Transverse colon (tissue), 3 donors: ENCODE results near the gene UBA52.

Experiments used
- POLR2A ChIP-seq: fragments of 450-650 bp; IDR thresholded peaks from one replicate; pipeline ENCODE4 v1.6.1; 2016; ENCODE audit warnings: antibody characterized with exemption, mild to moderate bottlenecking, moderate library complexity
- TF ChIP-seq, protein P1 (sequence below), 5 experiments: fragments of 200-600 bp in 3 of 5; fragments of 450-650 bp in 2 of 5; sonication (generic) in 3 of 5; IDR thresholded peaks; 1 replicate in 2 of 5; 2 replicates in 3 of 5; pipeline ENCODE4 v1.5.1; 2016 to 2017; ENCODE audit warnings: antibody characterized with exemption in 5 of 5, inconsistent platforms in 3 of 5, mild to moderate bottlenecking in 2 of 5, moderate library complexity in 1 of 5

DNA sequence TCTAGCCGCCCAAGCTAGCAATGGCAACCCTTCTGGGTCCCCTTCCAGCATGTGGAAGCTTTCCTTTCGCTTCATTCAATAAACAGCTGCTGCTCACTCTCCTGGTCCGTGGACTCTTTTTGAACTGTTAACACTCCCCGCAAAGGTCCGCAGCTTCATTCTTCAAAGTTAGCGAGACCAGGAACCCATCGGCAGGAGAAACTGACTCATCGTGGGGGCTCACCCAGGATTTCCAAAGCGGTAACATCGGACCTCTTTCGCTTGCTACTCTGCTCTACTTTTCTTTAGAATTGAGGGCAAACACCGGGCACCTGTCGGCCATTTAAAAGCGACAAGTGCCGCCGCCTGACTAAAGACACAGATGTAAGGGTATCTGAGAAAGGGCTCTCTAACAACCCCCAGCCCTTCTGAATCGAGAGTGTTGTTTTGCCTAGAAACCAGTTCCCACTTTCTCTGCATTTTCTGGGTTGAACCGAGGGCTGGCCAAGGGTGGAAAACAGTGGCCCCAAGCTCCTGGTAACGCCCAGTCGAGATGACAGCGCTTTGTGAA is 5.8 kb downstream of the UBA52 start:
- TF ChIP-seq, protein P1, sequence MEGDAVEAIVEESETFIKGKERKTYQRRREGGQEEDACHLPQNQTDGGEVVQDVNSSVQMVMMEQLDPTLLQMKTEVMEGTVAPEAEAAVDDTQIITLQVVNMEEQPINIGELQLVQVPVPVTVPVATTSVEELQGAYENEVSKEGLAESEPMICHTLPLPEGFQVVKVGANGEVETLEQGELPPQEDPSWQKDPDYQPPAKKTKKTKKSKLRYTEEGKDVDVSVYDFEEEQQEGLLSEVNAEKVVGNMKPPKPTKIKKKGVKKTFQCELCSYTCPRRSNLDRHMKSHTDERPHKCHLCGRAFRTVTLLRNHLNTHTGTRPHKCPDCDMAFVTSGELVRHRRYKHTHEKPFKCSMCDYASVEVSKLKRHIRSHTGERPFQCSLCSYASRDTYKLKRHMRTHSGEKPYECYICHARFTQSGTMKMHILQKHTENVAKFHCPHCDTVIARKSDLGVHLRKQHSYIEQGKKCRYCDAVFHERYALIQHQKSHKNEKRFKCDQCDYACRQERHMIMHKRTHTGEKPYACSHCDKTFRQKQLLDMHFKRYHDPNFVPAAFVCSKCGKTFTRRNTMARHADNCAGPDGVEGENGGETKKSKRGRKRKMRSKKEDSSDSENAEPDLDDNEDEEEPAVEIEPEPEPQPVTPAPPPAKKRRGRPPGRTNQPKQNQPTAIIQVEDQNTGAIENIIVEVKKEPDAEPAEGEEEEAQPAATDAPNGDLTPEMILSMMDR (IDR thresholded peaks at IDR 0.05): no peak
- no peak for TF ChIP-seq POLR2A
